Measurements from ENCODE around the gene CDH23. TPM values are rescaled to one million over a fixed set of nuclear protein-coding genes. Genes with fewer than 3 reads are reported as not detected.

The CDH23 gene
- total RNA-seq, 4 donors from 2014 or later, result 0.72 to 4.1 (median 2.2) TPM

GRCh38 chr10:71740069-71740653 is 343.4 kb downstream of the CDH23 start:
- TF ChIP-seq POLR2AphosphoS5 (IDR thresholded peaks at IDR 0.05), result no peak
- TF ChIP-seq CTCF (IDR thresholded peaks at IDR 0.05), result no peak
- no peaks in the 10 kb centered on the region for H3K36me3 ChIP-seq
- DNase-seq (ENCODE audit: low spot score in 2 of 2), result no peak
- H3K27me3 ChIP-seq, result no peaks in the 10 kb centered on the region
- no peak overlapping the region for H3K27ac ChIP-seq
- WGBS, result 39% methylated on average over 9 of the region's 9 CpGs
- no peak overlapping the region for H3K4me3 ChIP-seq
- H3K9me3 ChIP-seq, result no peaks in the 10 kb centered on the region
- H3K4me1 ChIP-seq, result peaks cover 75% of the 10 kb centered on the region

- Histone ChIP-seq H3K9me3 (no peaks in the 10 kb centered on the region), H3K4me3 (no peak overlapping the region), H3K4me1 (peaks cover 68% of the 10 kb centered on the region), H3K27ac (no peak overlapping the region), H3K36me3 (no peaks in the 10 kb centered on the region), H3K27me3 (no peaks in the 10 kb centered on the region)
- 63% methylated on average over 4 of the region's 4 CpGs for WGBS
- no peak for DNase-seq (ENCODE audit: low spot score in 2 of 2)
- TF ChIP-seq POLR2A (IDR thresholded peaks at IDR 0.05), result no peak
- TF ChIP-seq CTCF (IDR thresholded peaks at IDR 0.05), result no peak
- TF ChIP-seq POLR2AphosphoS5 (IDR thresholded peaks at IDR 0.05), result no peak
- no peak for TF ChIP-seq EP300 (IDR thresholded peaks at IDR 0.05)
These were observed 344.3 kb downstream of the CDH23 start for GRCh38 chr10:71741029-71741428.

- no peak for DNase-seq (ENCODE audit: low spot score in 2 of 2)
- WGBS, result 97% methylated on average over 20 of the region's 20 CpGs
- no peaks in the 10 kb centered on the region for H3K36me3 ChIP-seq
- H3K9me3 ChIP-seq, result no peaks in the 10 kb centered on the region
- TF ChIP-seq EP300 (IDR thresholded peaks at IDR 0.05), result no peak
- no peak for TF ChIP-seq CTCF (IDR thresholded peaks at IDR 0.05)
- no peak for TF ChIP-seq POLR2AphosphoS5 (IDR thresholded peaks at IDR 0.05)
- no peak for TF ChIP-seq POLR2A (IDR thresholded peaks at IDR 0.05)
- H3K4me3 ChIP-seq, result no peak overlapping the region
- H3K27me3 ChIP-seq, result no peaks in the 10 kb centered on the region
- peaks cover 68% of the 10 kb centered on the region for H3K4me1 ChIP-seq
- H3K27ac ChIP-seq, result no peak overlapping the region
These were observed 345.0 kb downstream of the CDH23 start for GRCh38 chr10:71741671-71742070.

- H3K4me3 ChIP-seq, result no peak overlapping the region
- 50% methylated on average over 8 of the region's 10 CpGs for WGBS
- no peak overlapping the region for H3K27ac ChIP-seq
- no peak for DNase-seq (ENCODE audit: low spot score in 2 of 2)
- TF ChIP-seq POLR2A (IDR thresholded peaks at IDR 0.05) (no peak), EP300 (IDR thresholded peaks at IDR 0.05) (no peak), POLR2AphosphoS5 (IDR thresholded peaks at IDR 0.05) (no peak), CTCF (IDR thresholded peaks at IDR 0.05) (no peak)
- no peaks in the 10 kb centered on the region for H3K27me3 ChIP-seq
- no peaks in the 10 kb centered on the region for H3K36me3 ChIP-seq
- H3K9me3 ChIP-seq, result no peaks in the 10 kb centered on the region
- H3K4me1 ChIP-seq, result peaks cover 68% of the 10 kb centered on the region
These were observed 345.8 kb downstream of the CDH23 start for GRCh38 chr10:71742301-71743088.

- TF ChIP-seq CTCF (IDR thresholded peaks at IDR 0.05), result no peak
- no peak for TF ChIP-seq POLR2AphosphoS5 (IDR thresholded peaks at IDR 0.05)
- no peak for TF ChIP-seq POLR2A (IDR thresholded peaks at IDR 0.05)
- TF ChIP-seq EP300 (IDR thresholded peaks at IDR 0.05), result no peak
- Histone ChIP-seq H3K27ac (no peak overlapping the region), H3K9me3 (no peaks in the 10 kb centered on the region), H3K4me1 (peaks cover 68% of the 10 kb centered on the region), H3K27me3 (no peaks in the 10 kb centered on the region), H3K4me3 (no peak overlapping the region), H3K36me3 (no peaks in the 10 kb centered on the region)
- no peak for DNase-seq (ENCODE audit: low spot score in 2 of 2)
- WGBS, result 69% methylated on average over 4 of the region's 4 CpGs
These were observed 346.5 kb downstream of the CDH23 start for GRCh38 chr10:71743089-71743838.

Data from suprapubic skin (tissue), 4 donors.